ENCODE measurements around the gene CCDC34.

The CCDC34 gene, protein sequence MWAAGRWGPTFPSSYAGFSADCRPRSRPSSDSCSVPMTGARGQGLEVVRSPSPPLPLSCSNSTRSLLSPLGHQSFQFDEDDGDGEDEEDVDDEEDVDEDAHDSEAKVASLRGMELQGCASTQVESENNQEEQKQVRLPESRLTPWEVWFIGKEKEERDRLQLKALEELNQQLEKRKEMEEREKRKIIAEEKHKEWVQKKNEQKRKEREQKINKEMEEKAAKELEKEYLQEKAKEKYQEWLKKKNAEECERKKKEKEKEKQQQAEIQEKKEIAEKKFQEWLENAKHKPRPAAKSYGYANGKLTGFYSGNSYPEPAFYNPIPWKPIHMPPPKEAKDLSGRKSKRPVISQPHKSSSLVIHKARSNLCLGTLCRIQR

GRCh38 chr11:27362749-27363575 lies at the start of gene CCDC34:
CCDC34 (minus strand) TSS chr11:27363215; CDS start chr11:27363194, 21 bp downstream.
- peak; percentile 85 for DNase-seq (ENCODE audit: low read depth in 2 of 2)

DNA sequence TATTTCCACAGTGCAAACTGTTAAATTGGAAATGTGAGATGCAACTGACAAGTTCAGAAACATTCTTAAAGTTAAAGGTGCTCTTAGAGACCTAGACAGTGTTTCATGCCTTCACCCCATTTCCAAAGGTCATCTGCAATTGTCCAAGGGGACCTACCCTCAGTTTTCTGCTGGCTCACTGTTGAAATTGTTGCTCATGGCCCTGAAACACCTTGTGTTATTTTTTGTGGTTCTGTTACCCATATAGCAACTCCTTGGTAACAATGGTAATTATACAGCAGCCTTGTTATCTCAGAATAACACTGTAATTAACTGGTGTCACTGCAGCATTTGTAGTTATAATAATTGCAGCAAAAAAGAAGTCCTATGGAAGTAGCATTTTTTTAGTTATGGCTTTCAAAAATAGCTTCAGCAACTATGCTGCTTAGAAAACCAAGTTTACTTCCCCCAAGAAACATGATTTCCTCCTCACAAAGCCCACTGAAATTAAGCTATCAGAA lies 49.2 kb upstream of the CCDC34 start:
- no peak for DNase-seq (ENCODE audit: low read depth in 2 of 2)

DNA sequence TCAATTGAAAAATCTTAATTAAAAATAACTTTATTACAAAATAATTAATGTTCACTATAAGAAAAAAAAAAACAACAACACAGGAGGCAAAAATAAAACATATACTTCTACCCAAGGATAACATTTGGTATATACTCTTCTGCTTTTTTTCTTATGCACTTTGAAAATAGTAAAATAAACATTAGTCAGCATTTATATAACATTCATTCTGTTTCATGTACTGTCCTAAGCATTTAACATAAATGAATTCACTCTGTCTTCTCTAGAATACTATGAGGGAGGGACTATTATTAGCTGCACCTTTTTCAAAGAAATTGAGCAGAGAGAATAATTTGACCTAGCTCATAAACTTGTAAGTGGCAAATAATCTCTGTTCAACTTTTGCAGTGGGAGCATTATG lies 48.3 kb upstream of the CCDC34 start:
- no peak for DNase-seq (ENCODE audit: low read depth in 2 of 2)

DNA sequence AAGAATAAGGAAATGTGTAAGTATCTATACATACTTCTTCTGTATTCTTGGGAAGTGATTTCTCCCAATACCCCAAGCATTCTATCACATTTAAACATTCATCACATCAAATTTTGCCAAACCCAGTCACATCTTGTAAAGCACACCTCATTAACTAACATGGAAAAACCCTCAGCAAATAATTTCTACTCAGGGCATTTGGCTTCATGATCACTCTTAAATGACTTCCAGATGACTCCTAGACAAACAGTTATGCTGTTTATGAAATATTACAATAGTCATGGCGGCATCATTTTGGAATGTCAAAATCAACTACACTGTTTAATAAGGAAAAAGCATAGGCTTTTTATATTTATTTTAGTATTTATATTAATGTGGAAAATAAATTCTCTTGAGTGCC lies 47.3 kb upstream of the CCDC34 start:
- no peak for DNase-seq (ENCODE audit: low read depth in 2 of 2)

GRCh38 chr11:27409742-27410141 lies 46.7 kb upstream of the CCDC34 start:
- no peak for DNase-seq (ENCODE audit: low read depth in 2 of 2)

DNA sequence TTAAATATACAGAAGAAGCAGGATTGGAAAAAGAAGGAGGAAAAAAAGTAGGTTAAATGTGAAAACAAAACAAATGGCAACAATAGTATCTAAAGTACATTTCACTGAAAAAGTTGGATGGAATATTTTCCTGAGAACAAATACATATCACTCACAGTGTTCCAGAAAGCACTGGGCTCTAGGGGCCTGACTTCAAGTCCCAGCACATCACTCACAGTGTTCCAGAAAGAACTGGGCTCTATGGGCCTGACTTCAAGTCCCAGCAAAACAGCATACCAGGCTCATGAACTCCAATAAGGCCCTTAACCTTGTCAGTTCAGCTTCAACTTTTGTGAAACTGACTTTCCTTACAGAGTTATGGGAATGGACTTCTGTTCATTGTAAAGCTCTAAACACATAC lies 46.0 kb upstream of the CCDC34 start:
- no peak for DNase-seq (ENCODE audit: low read depth in 2 of 2)

- DNase-seq (ENCODE audit: low read depth in 2 of 2): no peak
Measured at GRCh38 chr11:27408246-27408800, 45.3 kb upstream of the CCDC34 start.

DNA sequence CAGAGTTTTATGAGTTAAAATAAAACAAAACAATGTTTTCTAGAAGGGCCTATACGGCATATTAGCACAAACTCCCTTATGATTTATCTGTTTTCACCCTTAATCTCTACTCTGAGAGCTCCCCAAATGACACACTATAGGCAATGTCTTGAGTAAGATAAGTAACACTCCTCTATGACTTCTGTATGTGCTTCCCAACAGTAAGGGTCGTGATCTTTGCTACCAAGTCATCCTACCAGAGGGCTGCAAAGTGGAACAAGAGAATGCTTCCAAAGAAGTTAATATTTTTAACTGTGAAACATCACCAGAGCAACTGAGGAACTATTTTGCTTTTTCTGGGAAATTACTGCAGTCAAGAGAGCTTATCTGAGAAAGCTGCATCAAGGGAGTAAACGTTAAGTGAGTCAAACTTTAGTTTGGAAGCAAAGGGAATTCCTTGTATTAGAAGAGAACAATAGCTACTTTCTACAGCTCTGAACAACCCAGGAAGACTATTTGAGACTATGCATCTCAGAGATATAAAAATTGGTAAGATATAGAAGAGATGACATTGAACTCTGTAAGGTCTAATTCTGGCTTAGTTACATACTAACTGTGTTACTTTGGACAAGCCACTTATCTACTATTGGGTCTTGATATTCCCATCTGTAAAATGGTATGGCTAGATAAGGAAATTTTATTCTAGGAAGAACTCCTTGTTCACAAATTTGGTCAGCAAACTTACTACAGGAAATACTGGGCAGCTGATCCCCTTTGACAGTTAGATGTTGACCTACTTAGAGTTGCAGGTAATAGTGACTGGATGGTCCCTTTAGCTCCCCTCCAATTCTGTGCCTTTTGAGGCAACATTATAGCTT lies 43.7 kb upstream of the CCDC34 start:
- DNase-seq (ENCODE audit: low read depth in 2 of 2): no peak

GRCh38 chr11:27405134-27405533 lies 42.1 kb upstream of the CCDC34 start:
- DNase-seq (ENCODE audit: low read depth in 2 of 2): no peak

- no peak for DNase-seq (ENCODE audit: low read depth in 2 of 2)
Measured at GRCh38 chr11:27404427-27404826, 41.4 kb upstream of the CCDC34 start.

DNA sequence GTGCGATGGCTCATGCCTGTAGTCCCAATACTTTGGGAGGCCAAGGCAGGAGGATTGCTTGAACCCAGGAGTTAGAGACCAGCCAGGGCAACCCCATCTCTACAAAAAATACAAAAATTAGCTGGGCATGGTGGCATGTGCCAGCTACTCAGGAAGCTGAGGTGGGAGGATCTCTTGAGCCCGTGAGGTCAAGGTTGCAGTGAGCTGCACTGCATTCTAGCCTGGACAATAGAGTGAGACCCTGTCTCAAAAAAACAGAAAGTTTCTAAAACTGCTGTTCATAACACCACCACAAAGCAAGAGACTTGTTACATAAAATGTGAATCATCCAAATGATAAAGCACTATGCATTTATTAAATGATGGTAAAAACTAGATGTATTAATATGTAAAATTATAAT lies 40.2 kb upstream of the CCDC34 start:
- DNase-seq (ENCODE audit: low read depth in 2 of 2): no peak

- no peak for DNase-seq (ENCODE audit: low read depth in 2 of 2)
Measured at GRCh38 chr11:27402450-27402849, 39.4 kb upstream of the CCDC34 start.

- DNase-seq (ENCODE audit: low read depth in 2 of 2): no peak
Measured at GRCh38 chr11:27401833-27402316, 38.9 kb upstream of the CCDC34 start.

- DNase-seq (ENCODE audit: low read depth in 2 of 2): no peak
Measured at GRCh38 chr11:27401280-27401832, 38.3 kb upstream of the CCDC34 start.

GRCh38 chr11:27398400-27398770 lies 35.4 kb upstream of the CCDC34 start:
- DNase-seq (ENCODE audit: low read depth in 2 of 2): no peak

DNA sequence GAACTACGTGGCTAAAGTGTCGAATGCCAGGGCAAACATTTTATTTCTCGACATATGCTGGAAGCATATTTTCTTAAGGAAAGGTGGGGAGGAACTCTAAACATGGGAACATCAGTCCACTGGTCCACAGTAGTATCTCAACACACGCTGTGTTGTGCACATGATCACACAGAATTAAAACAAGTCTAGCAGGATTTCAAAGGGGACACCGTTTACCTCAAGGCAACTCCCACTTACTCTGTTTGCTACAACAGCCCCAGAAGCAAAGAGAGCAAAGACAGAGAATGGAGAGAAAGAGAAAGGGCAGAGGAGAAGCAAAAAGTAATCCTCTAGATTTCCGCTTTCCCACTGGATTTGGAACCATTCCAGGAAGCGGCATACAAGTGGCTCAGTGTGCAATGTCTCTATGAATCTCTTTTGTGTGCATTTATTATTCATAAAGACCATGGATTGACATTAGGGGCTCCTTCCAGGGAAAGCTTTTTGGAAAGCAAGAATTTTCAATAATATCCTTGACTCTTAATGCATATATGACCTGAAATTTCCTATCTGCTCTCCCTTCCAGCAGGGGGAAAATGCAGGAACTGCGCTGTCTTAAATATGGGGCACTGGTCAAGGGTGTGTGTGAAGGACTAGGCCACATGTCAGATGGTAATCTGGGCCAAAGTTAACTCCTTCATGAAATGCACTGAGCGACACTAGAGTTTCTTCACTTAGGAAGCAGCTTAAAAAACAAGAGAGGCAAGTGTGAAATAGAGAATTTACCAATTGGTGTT lies 34.8 kb upstream of the CCDC34 start:
- no peak for DNase-seq (ENCODE audit: low read depth in 2 of 2)

- DNase-seq (ENCODE audit: low read depth in 2 of 2): no peak
Measured at GRCh38 chr11:27396259-27396839, 33.3 kb upstream of the CCDC34 start.

- no peak for DNase-seq (ENCODE audit: low read depth in 2 of 2)
Measured at GRCh38 chr11:27395556-27396258, 32.7 kb upstream of the CCDC34 start.

DNA sequence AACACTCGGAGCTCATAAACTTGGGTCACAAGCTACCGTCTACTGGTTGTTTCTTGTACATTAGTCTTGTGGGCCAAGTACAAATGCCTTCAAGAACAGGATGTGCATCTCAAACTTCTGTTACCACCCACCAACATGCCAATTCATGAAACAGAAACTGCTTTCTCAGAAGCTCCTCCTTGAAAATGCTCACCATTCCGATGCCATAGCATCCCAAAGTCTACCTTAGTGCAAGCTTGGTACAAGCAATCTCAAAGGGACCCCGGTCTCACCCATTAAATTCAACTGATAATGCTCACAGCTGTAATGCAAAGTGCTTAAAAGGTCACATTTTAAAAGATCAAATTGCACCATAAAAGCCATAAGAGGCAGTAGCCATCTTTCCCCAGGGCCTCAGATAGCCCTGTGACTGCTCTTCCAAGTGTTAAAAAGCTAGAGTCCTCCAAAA lies 31.8 kb upstream of the CCDC34 start:
- no peak for DNase-seq (ENCODE audit: low read depth in 2 of 2)

Data from fibroblast of skin of left quadriceps (primary cell).